Gastroesophageal sphincter (tissue), 4 donors: Measurements from ENCODE around the gene FKBP15. TPM values are rescaled to one million over a fixed set of nuclear protein-coding genes. Genes with fewer than 3 reads are reported as not detected.

ENCODE experiments used
- ATAC-seq: fragments of 150-250 bp; one replicate; pipeline ENCODE4 v1.9.1; 2016; ENCODE audit warnings: mild to moderate bottlenecking, moderate library complexity
- H3K27ac ChIP-seq, 4 donors: fragments of 200-600 bp; sonication (generic) in 3 of 4; 1 replicate in 3 of 4; 2 replicates in 1 of 4; pipeline ENCODE4 v1.5.1; 2016 to 2019
- H3K27me3 ChIP-seq: fragments of 200-600 bp; sonication (generic); one replicate; pipeline ENCODE4 v1.5.1; 2019
- H3K36me3 ChIP-seq, 2 donors: fragments of 200-600 bp; sonication (generic); one replicate each; pipeline ENCODE4 v1.5.1; 2019; ENCODE audit warnings: control low read depth in 1 of 2
- H3K4me1 ChIP-seq, 3 donors: fragments of 200-600 bp; sonication (generic); 1 replicate in 2 of 3; 2 replicates in 1 of 3; pipeline ENCODE4 v1.5.1; 2016 to 2019; ENCODE audit warnings: control low read depth in 2 of 3
- H3K4me3 ChIP-seq, 2 donors: fragments of 200-600 bp; sonication (generic); one replicate each; pipeline ENCODE4 v1.5.1; 2019; ENCODE audit warnings: mild to moderate bottlenecking in 1 of 2, moderate library complexity in 1 of 2
- H3K9me3 ChIP-seq, 3 donors: fragments of 200-600 bp; sonication (generic); one replicate each; pipeline ENCODE4 v1.5.1; 2017 to 2019; ENCODE audit warnings: control low read depth in 2 of 3
- EP300 ChIP-seq: sonication (generic); formaldehyde crosslinking; IDR thresholded peaks from one replicate; pipeline ENCODE4 v1.6.1; 2017; ENCODE audit warnings: antibody characterized with exemption, mild to moderate bottlenecking
- POLR2A ChIP-seq, 2 donors: fragments of 450-650 bp; IDR thresholded peaks; one replicate each; pipeline ENCODE4 v1.6.1; 2017; ENCODE audit warnings: antibody characterized with exemption in 2 of 2, mild to moderate bottlenecking in 2 of 2, moderate library complexity in 1 of 2
- POLR2AphosphoS5 ChIP-seq: sonication (generic); formaldehyde crosslinking; IDR thresholded peaks from one replicate; pipeline ENCODE4 v1.6.1; 2017; ENCODE audit warnings: antibody characterized with exemption
- WGBS, 2 donors: methylation state at CpG; one replicate each; pipeline ENCODE4 v1.1.5; 2018; ENCODE audit warnings: low coverage in 1 of 2; 5-methylcytosine and 5-hydroxymethylcytosine counted together
- total RNA-seq, 4 donors: library from RNA; depleted of rRNA; stranded (reverse); fragments of >200 nt; gene quantifications; one replicate each; pipeline ENCODE4 v1.1.0, GENCODE V29; 2016
- TF ChIP-seq, protein P1 (sequence below), 4 experiments: fragments of 200-600 bp in 2 of 4; fragments of 450-650 bp in 2 of 4; sonication (generic) in 1 of 4; IDR thresholded peaks; one replicate each; pipeline ENCODE4 v1.5.1; 2017 to 2019; ENCODE audit warnings: antibody characterized with exemption in 4 of 4, mild to moderate bottlenecking in 2 of 4, moderate library complexity in 2 of 4

FKBP15 gene
- total RNA-seq, 4 donors from 2014 or later, result 20.2 to 30.7 (median 22.7) TPM

DNA sequence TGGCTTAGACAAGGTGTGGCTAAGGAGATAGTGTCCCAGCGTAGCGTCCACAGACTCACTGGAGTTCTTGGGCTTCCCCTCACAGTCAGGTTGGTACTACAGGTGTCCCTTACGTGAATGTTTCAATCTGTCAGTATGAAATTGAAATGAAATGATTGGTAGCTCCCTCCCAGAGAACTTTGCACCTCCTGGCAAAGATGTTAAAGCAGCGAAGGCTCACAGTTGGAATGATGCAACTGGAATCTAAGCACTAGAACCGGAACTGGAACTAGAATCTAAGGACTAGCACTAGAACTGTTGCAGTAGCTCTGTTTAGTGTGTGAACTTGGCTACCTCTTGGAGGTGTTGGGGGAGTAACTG is 1.4 kb upstream of the FKBP15 start:
- Histone ChIP-seq H3K27me3 (no peaks in the 10 kb centered on the region), H3K36me3 (no peaks in the 10 kb centered on the region), H3K4me1 (peaks cover 4 to 59% (median 16%) of the 10 kb centered on the region in 3 donors), H3K27ac (peak overlapping the region in 1 of 4 donors; percentile 85), H3K9me3 (no peaks in the 10 kb centered on the region), H3K4me3 (peak overlapping the region; percentile 59 to 81)
- no peak for ATAC-seq
- 47 to 70% methylated on average over 2 to 4 of the region's 5 CpGs for WGBS, 2 donors
- no peak for TF ChIP-seq POLR2A (IDR thresholded peaks at IDR 0.05)
- TF ChIP-seq POLR2AphosphoS5, result no peak
- TF ChIP-seq, protein P1, sequence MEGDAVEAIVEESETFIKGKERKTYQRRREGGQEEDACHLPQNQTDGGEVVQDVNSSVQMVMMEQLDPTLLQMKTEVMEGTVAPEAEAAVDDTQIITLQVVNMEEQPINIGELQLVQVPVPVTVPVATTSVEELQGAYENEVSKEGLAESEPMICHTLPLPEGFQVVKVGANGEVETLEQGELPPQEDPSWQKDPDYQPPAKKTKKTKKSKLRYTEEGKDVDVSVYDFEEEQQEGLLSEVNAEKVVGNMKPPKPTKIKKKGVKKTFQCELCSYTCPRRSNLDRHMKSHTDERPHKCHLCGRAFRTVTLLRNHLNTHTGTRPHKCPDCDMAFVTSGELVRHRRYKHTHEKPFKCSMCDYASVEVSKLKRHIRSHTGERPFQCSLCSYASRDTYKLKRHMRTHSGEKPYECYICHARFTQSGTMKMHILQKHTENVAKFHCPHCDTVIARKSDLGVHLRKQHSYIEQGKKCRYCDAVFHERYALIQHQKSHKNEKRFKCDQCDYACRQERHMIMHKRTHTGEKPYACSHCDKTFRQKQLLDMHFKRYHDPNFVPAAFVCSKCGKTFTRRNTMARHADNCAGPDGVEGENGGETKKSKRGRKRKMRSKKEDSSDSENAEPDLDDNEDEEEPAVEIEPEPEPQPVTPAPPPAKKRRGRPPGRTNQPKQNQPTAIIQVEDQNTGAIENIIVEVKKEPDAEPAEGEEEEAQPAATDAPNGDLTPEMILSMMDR (IDR thresholded peaks at IDR 0.05), result no peak
- no peak for TF ChIP-seq EP300

DNA sequence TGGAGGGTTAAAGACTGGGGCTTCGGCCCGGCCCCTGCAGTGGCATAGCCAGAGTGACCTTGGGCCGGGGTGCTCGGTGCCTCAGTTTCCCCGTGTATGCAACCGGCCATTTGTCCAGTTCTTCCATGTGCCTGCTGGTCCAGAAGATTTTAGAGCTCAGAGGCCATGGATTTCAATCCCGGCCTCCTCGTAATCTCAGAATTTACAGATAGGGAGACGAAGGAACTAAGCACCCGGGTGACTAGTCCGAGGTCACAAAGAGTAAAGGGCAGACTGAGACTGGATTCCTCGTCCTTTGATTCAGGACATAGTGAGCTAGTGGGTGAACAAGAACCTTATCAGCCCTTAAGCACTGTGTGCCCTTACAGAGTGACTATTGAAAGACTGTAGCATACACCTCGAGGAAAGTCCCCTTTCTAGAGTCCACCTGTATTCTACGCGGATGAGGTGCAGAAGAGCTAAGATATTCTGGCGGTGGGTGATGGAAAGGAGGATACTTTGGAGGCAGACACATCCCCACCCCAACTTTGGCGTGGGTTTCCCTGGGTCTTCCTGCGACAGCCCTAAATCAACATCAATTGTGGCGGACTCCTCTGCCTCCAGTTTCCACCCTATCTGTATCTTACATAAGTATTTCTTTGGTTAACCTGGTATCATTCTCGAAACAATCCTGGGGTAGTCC is 864 bp upstream of the FKBP15 start:
- Histone ChIP-seq H3K9me3 (no peaks in the 10 kb centered on the region), H3K4me3 (peak overlapping the region; percentile 59 to 81), H3K27me3 (no peaks in the 10 kb centered on the region), H3K4me1 (peaks cover 4 to 61% (median 16%) of the 10 kb centered on the region in 3 donors), H3K36me3 (no peaks in the 10 kb centered on the region), H3K27ac (peak overlapping the region; percentile 51 to 91 (median 87))
- TF ChIP-seq, protein P1 (IDR thresholded peaks at IDR 0.05), result no peak
- TF ChIP-seq POLR2A (IDR thresholded peaks at IDR 0.05), result no peak
- WGBS, 2 donors, result 14 to 25% methylated on average over 12 of the region's 20 CpGs
- no peak for ATAC-seq

DNA sequence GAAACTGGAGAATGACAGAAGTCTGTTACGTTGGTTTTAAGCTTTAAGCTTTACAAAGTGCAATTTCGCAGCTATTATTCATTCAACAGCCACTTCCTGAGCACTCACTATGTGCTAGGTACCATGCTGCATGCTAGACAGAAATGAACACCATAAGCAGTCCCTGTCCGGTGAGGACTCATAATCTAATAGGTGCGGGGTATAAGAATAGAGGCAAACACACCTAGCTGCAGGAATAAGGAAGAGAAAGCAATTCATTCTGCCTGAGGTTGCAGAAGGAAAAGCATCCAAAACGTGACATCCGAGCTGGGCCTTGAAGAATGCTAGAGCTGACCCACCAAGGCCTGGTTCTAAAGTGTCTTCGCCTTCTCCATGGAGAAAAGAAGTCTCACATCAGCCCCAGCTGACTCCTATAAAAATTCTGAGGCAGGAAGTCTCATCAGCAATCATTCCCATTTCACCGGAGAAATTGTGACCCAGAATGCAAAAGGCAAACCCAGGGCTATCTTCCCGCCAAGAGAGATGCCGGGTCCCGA is 542 bp downstream of the FKBP15 start:
- TF ChIP-seq EP300, result no peak
- TF ChIP-seq, protein P1 (IDR thresholded peaks at IDR 0.05), result no peak
- TF ChIP-seq POLR2AphosphoS5, result no peak
- TF ChIP-seq POLR2A (IDR thresholded peaks at IDR 0.05), result no peak
- Histone ChIP-seq H3K27me3 (no peaks in the 10 kb centered on the region), H3K27ac (peak overlapping the region; percentile 66 to 91 (median 87)), H3K4me3 (peak overlapping the region; percentile 81 to 86), H3K36me3 (no peaks in the 10 kb centered on the region), H3K9me3 (no peaks in the 10 kb centered on the region), H3K4me1 (peaks cover 4 to 61% (median 16%) of the 10 kb centered on the region in 3 donors)
- no peak for ATAC-seq
- WGBS, 2 donors, result 7 to 12% methylated on average over 6 to 7 of the region's 11 CpGs

DNA sequence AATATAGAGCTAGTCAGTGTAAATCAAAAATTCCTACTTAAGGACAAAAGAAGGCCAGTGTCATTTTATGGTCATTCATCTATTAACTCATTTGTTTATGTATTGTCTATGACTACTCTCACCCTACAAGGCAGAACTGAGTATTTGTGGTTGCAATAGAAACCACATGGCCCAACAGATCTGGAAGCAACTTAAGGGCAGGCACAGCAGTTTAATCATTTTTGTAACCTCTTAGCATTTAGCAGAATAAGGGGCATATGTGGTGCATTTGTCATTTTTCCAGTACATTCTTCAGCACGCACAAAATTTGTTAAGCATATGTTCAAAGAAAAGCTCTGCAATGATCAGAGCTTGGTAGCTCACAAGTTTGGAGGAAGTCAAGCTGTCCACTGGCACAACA is 1.1 kb downstream of the FKBP15 start:
- WGBS, 2 donors, result 27 to 33% methylated on average over 1 of the region's 1 CpG
- Histone ChIP-seq H3K36me3 (no peaks in the 10 kb centered on the region), H3K4me1 (peaks cover 4 to 64% (median 16%) of the 10 kb centered on the region in 3 donors), H3K9me3 (no peaks in the 10 kb centered on the region), H3K27ac (peak overlapping the region in 2 of 4 donors; percentile 11 to 85), H3K4me3 (peak overlapping the region; percentile 81 to 86), H3K27me3 (no peaks in the 10 kb centered on the region)
- TF ChIP-seq, protein P1 (IDR thresholded peaks at IDR 0.05), result no peak
- TF ChIP-seq EP300 (no peak), POLR2AphosphoS5 (no peak), POLR2A (IDR thresholded peaks at IDR 0.05) (no peak)
- ATAC-seq, result no peak
